Loucy (cell line): ENCODE measurements around the gene AMFR.

Source experiments
- H2AFZ ChIP-seq: fragments of 200-600 bp; sonication (generic); 2 replicates; pipeline ENCODE4 v1.6.0; 2016; ENCODE audit warnings: antibody characterized with exemption, mild to moderate bottlenecking, low read length, moderate library complexity
- H3F3A ChIP-seq: fragments of 200-600 bp; 2 replicates; pipeline ENCODE4 v1.6.0; 2016; ENCODE audit warnings: antibody characterized with exemption, low read depth, mild to moderate bottlenecking
- H3K27me3 ChIP-seq: fragments of 200-600 bp; sonication (generic); 2 replicates; pipeline ENCODE4 v1.6.1; 2014; ENCODE audit warnings: low read length, mild to moderate bottlenecking; ENCODE audit not compliant: insufficient read depth, poor library complexity, severe bottlenecking
- H3K36me3 ChIP-seq: fragments of 200-600 bp; sonication (generic); 2 replicates; pipeline ENCODE4 v1.6.1; 2016; ENCODE audit warnings: low read length; ENCODE audit not compliant: insufficient read depth
- H3K4me1 ChIP-seq: fragments of 200-600 bp; sonication (generic); 2 replicates; pipeline ENCODE4 v1.5.1; 2014; ENCODE audit warnings: low read length, mild to moderate bottlenecking; ENCODE audit not compliant: insufficient read depth, poor library complexity, severe bottlenecking
- H3K4me2 ChIP-seq: fragments of 200-600 bp; sonication (generic); 2 replicates; pipeline ENCODE4 v1.6.0; 2014; ENCODE audit warnings: antibody characterized with exemption, low read length, low read depth, mild to moderate bottlenecking; ENCODE audit not compliant: poor library complexity, severe bottlenecking
- H3K4me3 ChIP-seq: fragments of 200-600 bp; sonication (generic); 2 replicates; pipeline ENCODE4 v1.5.1; 2014; ENCODE audit warnings: low read length, mild to moderate bottlenecking, mixed read lengths; ENCODE audit not compliant: poor library complexity, severe bottlenecking
- H3K79me2 ChIP-seq: fragments of 200-600 bp; sonication (generic); 2 replicates; pipeline ENCODE4 v1.6.1; 2014; ENCODE audit warnings: low read length; ENCODE audit not compliant: insufficient read depth
- H3K9ac ChIP-seq: fragments of 200-600 bp; sonication (generic); 2 replicates; pipeline ENCODE4 v1.6.0; 2014; ENCODE audit warnings: mild to moderate bottlenecking, low read depth, low read length, moderate library complexity; ENCODE audit not compliant: poor library complexity, severe bottlenecking
- H3K9me2 ChIP-seq: fragments of 200-600 bp; sonication (generic); replicated peaks from 2 replicates; pipeline ENCODE4 v1.6.1; 2016; ENCODE audit warnings: low read depth, low read length, mixed read lengths
- H3K9me3 ChIP-seq: fragments of 200-600 bp; sonication (generic); 2 replicates; pipeline ENCODE4 v1.6.1; 2014; ENCODE audit warnings: mild to moderate bottlenecking, antibody characterized with exemption, low read length, low read depth; ENCODE audit not compliant: insufficient read depth
- H4K20me1 ChIP-seq: fragments of 200-600 bp; sonication (generic); 2 replicates; pipeline ENCODE4 v1.6.0; 2014; ENCODE audit warnings: antibody characterized with exemption, low read length, mild to moderate bottlenecking; ENCODE audit not compliant: insufficient read depth, poor library complexity, severe bottlenecking
- CTCF ChIP-seq: fragments of 200-600 bp; sonication (generic); conservative IDR thresholded peaks from 2 replicates; pipeline ENCODE4 v1.5.1; 2014; ENCODE audit warnings: mild to moderate bottlenecking, antibody characterized with exemption, low read length
- EZH2phosphoT487 ChIP-seq: fragments of 200-600 bp; IDR thresholded peaks from 2 replicates; pipeline ENCODE4 v1.6.1; 2018; ENCODE audit warnings: antibody characterized with exemption, mild to moderate bottlenecking, moderate library complexity, borderline replicate concordance

The AMFR gene

GRCh38 chr16:56438038-56438437 is 12.7 kb upstream of the AMFR start:
- no peak for TF ChIP-seq EZH2phosphoT487
- TF ChIP-seq CTCF: no peak
- peaks cover 81% of the 10 kb centered on the region for H3K36me3 ChIP-seq
- no peaks in the 10 kb centered on the region for H3K9me3 ChIP-seq
- H2AFZ ChIP-seq: no peak overlapping the region
- peaks cover 4% of the 10 kb centered on the region for H4K20me1 ChIP-seq
- no peaks in the 10 kb centered on the region for H3K27me3 ChIP-seq
- no peak overlapping the region for H3K9ac ChIP-seq
- H3K79me2 ChIP-seq: peaks cover 35% of the 10 kb centered on the region
- H3K9me2 ChIP-seq: no peaks in the 10 kb centered on the region
- H3K4me1 ChIP-seq: no peaks in the 10 kb centered on the region
- H3K4me2 ChIP-seq: no peak overlapping the region
- no peaks in the 10 kb centered on the region for H3F3A ChIP-seq
- no peak overlapping the region for H3K4me3 ChIP-seq

DNA sequence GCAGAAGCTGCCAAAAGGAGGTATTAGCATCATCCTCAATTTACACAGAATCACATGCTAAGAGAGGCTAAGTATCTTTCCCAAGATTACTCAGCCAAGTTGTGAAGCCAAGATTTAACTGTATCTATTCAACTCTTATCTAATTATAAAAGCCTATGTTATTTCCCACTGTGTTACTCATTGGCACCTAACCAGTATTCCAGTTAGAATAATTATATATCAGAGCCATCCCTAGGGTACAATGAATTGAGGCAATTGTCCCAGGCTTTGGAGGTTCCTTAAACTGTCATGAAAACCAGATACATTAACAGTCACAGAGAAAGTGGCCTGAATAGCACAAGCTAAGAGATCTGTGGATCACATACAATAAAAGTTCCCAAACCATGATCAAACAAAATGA is 10.9 kb upstream of the AMFR start:
- Histone ChIP-seq H3K27me3 (no peaks in the 10 kb centered on the region), H3K9ac (no peak overlapping the region), H3K4me1 (no peaks in the 10 kb centered on the region), H4K20me1 (peaks cover 4% of the 10 kb centered on the region), H3K79me2 (peaks cover 25% of the 10 kb centered on the region), H3F3A (no peaks in the 10 kb centered on the region), H2AFZ (no peak overlapping the region), H3K9me2 (no peaks in the 10 kb centered on the region), H3K4me3 (no peak overlapping the region), H3K4me2 (no peak overlapping the region), H3K36me3 (peaks cover 82% of the 10 kb centered on the region), H3K9me3 (no peaks in the 10 kb centered on the region)
- no peak for TF ChIP-seq CTCF
- TF ChIP-seq EZH2phosphoT487: no peak

DNA sequence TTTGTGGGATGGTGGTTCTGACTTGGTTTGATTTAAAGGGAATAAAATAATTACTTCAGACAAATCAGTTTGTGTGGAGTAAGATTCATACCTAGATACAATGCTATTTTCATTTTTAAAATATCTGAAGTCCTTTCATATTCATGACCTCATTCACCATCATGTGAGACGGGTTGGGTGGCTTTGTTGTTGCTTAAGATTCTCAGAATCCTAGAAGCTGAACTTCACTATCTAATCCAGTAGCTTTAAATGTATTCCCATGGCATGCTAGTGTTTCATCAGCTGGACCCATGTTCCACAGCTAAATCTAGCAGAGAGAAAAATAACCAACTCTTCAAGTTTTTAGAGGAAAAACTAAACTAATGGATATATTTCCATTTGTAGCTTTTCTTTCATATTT is 2.7 kb upstream of the AMFR start:
- Histone ChIP-seq H2AFZ (no peak overlapping the region), H3K79me2 (peaks cover 23% of the 10 kb centered on the region), H3K9ac (no peak overlapping the region), H3K9me3 (no peaks in the 10 kb centered on the region), H3K4me2 (no peak overlapping the region), H3K4me3 (no peak overlapping the region), H3K9me2 (no peaks in the 10 kb centered on the region), H3K27me3 (no peaks in the 10 kb centered on the region), H3K36me3 (peaks cover 36% of the 10 kb centered on the region), H3K4me1 (peaks cover 11% of the 10 kb centered on the region), H4K20me1 (peaks cover 20% of the 10 kb centered on the region), H3F3A (peaks cover 7% of the 10 kb centered on the region; the same call in 1 of the 2 replicates)
- TF ChIP-seq EZH2phosphoT487: no peak
- no peak for TF ChIP-seq CTCF
